Type B pancreatic cell (in vitro differentiated cells): Measurements from ENCODE around the gene GSTCD. TPM values are rescaled to one million over a fixed set of nuclear protein-coding genes. Genes with fewer than 3 reads are reported as not detected.

Experiments used
- DNase-seq: peaks from one replicate; pipeline ENCODE4 v3.0.0; 2021; ENCODE audit warnings: mixed read lengths; ENCODE audit not compliant: unreplicated experiment; ENCODE audit errors: extremely low spot score
- H3K27ac Mint-ChIP-seq: 2 replicates; pipeline ENCODE4 v1.8.0; 2021; ENCODE audit warnings: mild to moderate bottlenecking, mixed read lengths
- H3K27me3 Mint-ChIP-seq: 2 replicates; pipeline ENCODE4 v1.8.0; 2021; ENCODE audit warnings: mixed read lengths
- H3K36me3 Mint-ChIP-seq: 2 replicates; pipeline ENCODE4 v1.8.0; 2021; ENCODE audit warnings: mixed read lengths
- H3K4me1 Mint-ChIP-seq: one replicate; pipeline ENCODE4 v1.8.0; 2021; ENCODE audit warnings: mixed read lengths; ENCODE audit not compliant: unreplicated experiment
- H3K4me3 Mint-ChIP-seq: 2 replicates; pipeline ENCODE4 v1.8.0; 2021; ENCODE audit warnings: mild to moderate bottlenecking, mixed read lengths
- H3K9me3 Mint-ChIP-seq: 2 replicates; pipeline ENCODE4 v1.8.0; 2021; ENCODE audit warnings: mixed read lengths
- CTCF ChIP-seq: fragments of 200-600 bp; sonication (generic); conservative IDR thresholded peaks from 2 replicates; pipeline ENCODE4 v1.5.0; 2021; ENCODE audit warnings: antibody characterized with exemption, mild to moderate bottlenecking
- total RNA-seq: library from RNA; stranded (reverse); gene quantifications from 2 replicates; pipeline ENCODE4 v1.2.1, GENCODE V29; 2021; ENCODE audit warnings: low replicate concordance

Gene GSTCD
- total RNA-seq, 1 donor from 2014 or later: 23.3 TPM

- Mint-ChIP-seq H3K9me3 (peaks cover 20% of the 10 kb centered on the region), H3K27ac (no peak overlapping the region), H3K4me3 (no peak overlapping the region), H3K4me1 (no peaks in the 10 kb centered on the region), H3K27me3 (no peaks in the 10 kb centered on the region), H3K36me3 (peaks cover 12% of the 10 kb centered on the region)
- DNase-seq: no peak
- TF ChIP-seq CTCF: no peak
These were observed 150.0 kb downstream of the GSTCD start for GRCh38 chr4:105858466-105859040.

- peaks cover 20% of the 10 kb centered on the region for H3K9me3 Mint-ChIP-seq
- no peak overlapping the region for H3K4me3 Mint-ChIP-seq
- no peak for TF ChIP-seq CTCF
- no peak for DNase-seq
- H3K27me3 Mint-ChIP-seq: no peaks in the 10 kb centered on the region
- no peaks in the 10 kb centered on the region for H3K4me1 Mint-ChIP-seq
- no peak overlapping the region for H3K27ac Mint-ChIP-seq
- H3K36me3 Mint-ChIP-seq: peaks cover 6% of the 10 kb centered on the region
These were observed 150.6 kb downstream of the GSTCD start for GRCh38 chr4:105859233-105859632.

- no peak for DNase-seq
- no peak for TF ChIP-seq CTCF
- H3K4me3 Mint-ChIP-seq: no peak overlapping the region
- no peaks in the 10 kb centered on the region for H3K4me1 Mint-ChIP-seq
- H3K36me3 Mint-ChIP-seq: no peaks in the 10 kb centered on the region
- H3K9me3 Mint-ChIP-seq: no peaks in the 10 kb centered on the region
- peaks cover 28% of the 10 kb centered on the region for H3K27me3 Mint-ChIP-seq
- no peak overlapping the region for H3K27ac Mint-ChIP-seq
These were observed 162.4 kb downstream of the GSTCD start for GRCh38 chr4:105870963-105871362.

GRCh38 chr4:105871997-105872396, 163.4 kb downstream of the GSTCD start:
- H3K36me3 Mint-ChIP-seq: no peaks in the 10 kb centered on the region
- no peaks in the 10 kb centered on the region for H3K9me3 Mint-ChIP-seq
- peaks cover 28% of the 10 kb centered on the region for H3K27me3 Mint-ChIP-seq
- no peak overlapping the region for H3K27ac Mint-ChIP-seq
- no peak overlapping the region for H3K4me3 Mint-ChIP-seq
- TF ChIP-seq CTCF: no peak
- H3K4me1 Mint-ChIP-seq: no peaks in the 10 kb centered on the region
- no peak for DNase-seq

- no peak overlapping the region for H3K4me3 Mint-ChIP-seq
- H3K9me3 Mint-ChIP-seq: no peaks in the 10 kb centered on the region
- peaks cover 18% of the 10 kb centered on the region for H3K27me3 Mint-ChIP-seq
- H3K4me1 Mint-ChIP-seq: no peaks in the 10 kb centered on the region
- no peaks in the 10 kb centered on the region for H3K36me3 Mint-ChIP-seq
- TF ChIP-seq CTCF: no peak
- H3K27ac Mint-ChIP-seq: no peak overlapping the region
- no peak for DNase-seq
These were observed 166.6 kb downstream of the GSTCD start for GRCh38 chr4:105875233-105875632.

GRCh38 chr4:105878668-105879067, 170.1 kb downstream of the GSTCD start:
- Mint-ChIP-seq H3K4me3 (no peak overlapping the region), H3K36me3 (no peaks in the 10 kb centered on the region), H3K27me3 (peaks cover 19% of the 10 kb centered on the region), H3K27ac (no peak overlapping the region), H3K4me1 (no peaks in the 10 kb centered on the region), H3K9me3 (no peaks in the 10 kb centered on the region)
- DNase-seq: no peak
- no peak for TF ChIP-seq CTCF
